Spinal cord (tissue), 10 donors: ENCODE data around the gene EIF5A. TPM values are rescaled to one million over a fixed set of nuclear protein-coding genes. Genes with fewer than 3 reads are reported as not detected.
"Not testable (repeated sequence)": the region's sequence is repeated elsewhere in the genome, so short reads cannot be mapped to it uniquely, and the experiment has no call there.

ENCODE experiments used
- DNase-seq, 6 donors: peaks; one replicate each; pipeline versions ENCODE4 v3.0.0 to v3.0.0-alpha.2; 2013 to 2015; ENCODE audit warnings: low spot score in 6 of 6, low read depth in 4 of 6
- H3K27ac ChIP-seq: one replicate; pipeline ENCODE4 v1.5.1; 2013; ENCODE audit warnings: low read depth, low read length, control low read depth
- H3K27me3 ChIP-seq: one replicate; pipeline ENCODE4 v1.6.1; 2013; ENCODE audit warnings: low read length; ENCODE audit not compliant: control insufficient read depth, insufficient read depth
- H3K36me3 ChIP-seq: one replicate; pipeline ENCODE4 v1.6.1; 2013; ENCODE audit warnings: low read length; ENCODE audit not compliant: control insufficient read depth, insufficient read depth
- H3K4me1 ChIP-seq: one replicate; pipeline ENCODE4 v1.6.1; 2013; ENCODE audit warnings: low read length; ENCODE audit not compliant: control insufficient read depth, insufficient read depth
- H3K4me3 ChIP-seq: one replicate; pipeline ENCODE4 v1.5.1; 2013; ENCODE audit warnings: low read depth, low read length, control low read depth
- H3K9me3 ChIP-seq: one replicate; pipeline ENCODE4 v1.6.1; 2013; ENCODE audit warnings: low read length; ENCODE audit not compliant: control insufficient read depth, insufficient read depth
- WGBS: methylation state at CpG from one replicate; pipeline ENCODE4 v1.1.5; 2013; ENCODE audit warnings: missing lambda C conversion rate; ENCODE audit not compliant: insufficient coverage; 5-methylcytosine and 5-hydroxymethylcytosine counted together
- polyA plus RNA-seq, 2 donors: library from polyadenylated mRNA; unstranded; fragments of 120-200 nt; gene quantifications; one replicate each; pipeline ENCODE4 v1.2.1, GENCODE V29; 2013; ENCODE audit not compliant: insufficient read length in 2 of 2
- total RNA-seq, 2 donors: library from RNA; depleted of rRNA in 1 of 2; stranded (reverse); fragments of 120-200 nt in 1 of 2; fragments of >200 nt in 1 of 2; gene quantifications; one replicate each; pipeline versions ENCODE4 v1.2.3 to v1.2.4, GENCODE V29; 2013 to 2014
- donor health status: healthy.

Gene EIF5A
- total and polyA plus RNA-seq, 4 donors = 146 to 375 (median 284) TPM

GRCh38 chr17:7336240-7337175 is 29.1 kb downstream of the EIF5A start, which contains the start of gene ACAP1:
TSS of gene ACAP1 (plus strand) at chr17:7336529. CDS start at chr17:7336735, 206 bp downstream.
- Histone ChIP-seq H3K9me3 (no peaks in the 10 kb centered on the region), H3K36me3 (no peaks in the 10 kb centered on the region), H3K27me3 (no peaks in the 10 kb centered on the region), H3K27ac (no peak within 1 kb of the TSS), H3K4me1 (peaks cover 2% of the 10 kb centered on the region), H3K4me3 (no peak within 1 kb of the TSS)
- 41% methylated on average over 6 of the region's 17 CpGs for WGBS
- DNase-seq = no peak

DNA sequence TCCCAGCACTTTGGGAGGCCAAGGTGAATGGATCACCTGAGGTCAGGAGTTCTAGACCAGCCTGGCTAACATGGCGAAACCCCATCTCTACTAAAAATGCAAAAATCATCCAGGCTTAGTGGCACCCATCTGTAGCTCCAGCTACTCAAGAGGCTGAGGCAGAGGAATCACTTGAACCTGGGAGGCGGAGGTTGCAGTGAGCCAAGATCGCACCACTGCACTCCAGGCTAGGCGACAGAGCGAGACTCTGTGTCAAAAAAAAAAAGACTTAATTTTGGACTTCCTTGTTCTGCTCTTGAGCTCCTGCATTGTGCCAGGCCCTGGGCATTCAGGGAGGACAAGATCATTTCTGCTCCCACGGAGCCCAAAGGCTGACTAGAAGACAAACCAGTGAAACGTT is 30.2 kb downstream of the EIF5A start:
- DNase-seq, H3K27ac ChIP-seq, H3K36me3 ChIP-seq, H3K4me3 ChIP-seq, H3K9me3 ChIP-seq, H3K27me3 ChIP-seq, H3K4me1 ChIP-seq: not testable (repeated sequence)
- WGBS = 80% methylated on average over 7 of the region's 7 CpGs

- no peaks in the 10 kb centered on the region for H3K27me3 ChIP-seq
- no peak overlapping the region for H3K27ac ChIP-seq
- H3K9me3 ChIP-seq = no peaks in the 10 kb centered on the region
- H3K4me1 ChIP-seq = peaks cover 2% of the 10 kb centered on the region
- DNase-seq = no peak
- no peaks in the 10 kb centered on the region for H3K36me3 ChIP-seq
- H3K4me3 ChIP-seq = no peak overlapping the region
- WGBS = 100% methylated on average over 1 of the region's 2 CpGs
Observed at GRCh38 chr17:7340179-7340578, 32.8 kb downstream of the EIF5A start.

GRCh38 chr17:7341842-7342241 is 34.4 kb downstream of the EIF5A start:
- Histone ChIP-seq H3K36me3 (no peaks in the 10 kb centered on the region), H3K4me3 (no peak overlapping the region), H3K27me3 (no peaks in the 10 kb centered on the region), H3K4me1 (peaks cover 2% of the 10 kb centered on the region), H3K9me3 (no peaks in the 10 kb centered on the region), H3K27ac (no peak overlapping the region)
- WGBS = 92% methylated on average over 10 of the region's 13 CpGs
- DNase-seq = no peak

GRCh38 chr17:7343250-7343649 is 35.8 kb downstream of the EIF5A start:
- Histone ChIP-seq H3K9me3 (no peaks in the 10 kb centered on the region), H3K36me3 (peaks cover 3% of the 10 kb centered on the region), H3K4me1 (peaks cover 2% of the 10 kb centered on the region), H3K4me3 (no peak overlapping the region), H3K27me3 (no peaks in the 10 kb centered on the region), H3K27ac (no peak overlapping the region)
- 82% methylated on average over 15 of the region's 15 CpGs for WGBS
- no peak for DNase-seq

GRCh38 chr17:7346761-7347614 is 39.6 kb downstream of the EIF5A start:
- H3K4me3 ChIP-seq = no peak overlapping the region
- no peak for DNase-seq
- no peak overlapping the region for H3K27ac ChIP-seq
- WGBS = 90% methylated on average over 16 of the region's 18 CpGs
- H3K9me3 ChIP-seq = no peaks in the 10 kb centered on the region
- H3K4me1 ChIP-seq = peaks cover 31% of the 10 kb centered on the region
- peaks cover 3% of the 10 kb centered on the region for H3K36me3 ChIP-seq
- no peaks in the 10 kb centered on the region for H3K27me3 ChIP-seq

GRCh38 chr17:7347630-7348477 is 40.4 kb downstream of the EIF5A start:
- WGBS = 95% methylated on average over 14 of the region's 19 CpGs
- H3K36me3 ChIP-seq = peaks cover 3% of the 10 kb centered on the region
- no peaks in the 10 kb centered on the region for H3K27me3 ChIP-seq
- peaks cover 40% of the 10 kb centered on the region for H3K4me1 ChIP-seq
- DNase-seq = no peak
- H3K27ac ChIP-seq = no peak overlapping the region
- no peaks in the 10 kb centered on the region for H3K9me3 ChIP-seq
- H3K4me3 ChIP-seq = no peak overlapping the region

DNA sequence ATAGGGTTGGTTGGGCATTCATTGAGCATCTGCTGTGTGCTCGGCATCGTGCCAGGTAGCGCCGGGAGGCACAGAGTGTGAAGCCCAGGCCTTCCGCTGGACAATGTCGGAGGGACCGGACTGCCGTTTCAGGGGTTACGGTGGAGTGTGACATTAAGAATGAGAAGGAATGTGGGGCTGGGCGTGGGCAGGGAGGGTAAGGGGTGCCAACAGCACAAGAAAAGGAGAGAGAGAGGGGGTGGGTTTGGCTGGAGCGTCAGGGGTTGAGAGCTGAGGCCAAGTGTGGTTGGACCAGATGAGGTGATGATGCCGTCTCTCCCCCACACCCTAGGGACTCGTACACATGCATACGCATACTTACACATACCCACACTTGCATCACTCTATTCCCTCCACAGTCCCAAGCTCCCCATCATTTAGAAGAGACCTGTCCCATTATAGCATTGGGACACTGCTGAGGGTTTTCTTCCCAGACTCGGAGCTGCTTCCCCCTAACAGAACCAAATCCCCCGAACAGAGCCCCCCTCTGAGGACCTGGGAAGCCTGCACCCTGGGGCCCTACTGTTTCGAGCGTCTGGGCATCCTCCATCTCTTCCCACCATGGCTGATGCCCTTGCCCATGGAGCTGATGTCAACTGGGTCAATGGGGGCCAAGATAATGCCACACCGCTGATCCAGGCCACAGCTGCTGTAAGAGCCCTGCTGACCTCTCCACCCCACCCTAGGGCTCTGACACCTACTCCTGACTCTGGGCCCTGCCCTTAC is 41.2 kb downstream of the EIF5A start:
- WGBS = 66% methylated on average over 17 of the region's 19 CpGs
- no peak overlapping the region for H3K27ac ChIP-seq
- no peak for DNase-seq

More for the DNA sequence above, 41.2 kb downstream of the EIF5A start:
- peaks cover 48% of the 10 kb centered on the region for H3K4me1 ChIP-seq
- H3K36me3 ChIP-seq = peaks cover 9% of the 10 kb centered on the region
- no peaks in the 10 kb centered on the region for H3K9me3 ChIP-seq
- no peaks in the 10 kb centered on the region for H3K27me3 ChIP-seq
- no peak overlapping the region for H3K4me3 ChIP-seq
